WTC11 (cell line): ENCODE measurements around the gene PRKCB. TPM values are rescaled to one million over a fixed set of nuclear protein-coding genes. Genes with fewer than 3 reads are reported as not detected.
A peak's percentile ranks its signal among the peaks of the same experiment; 100 is the strongest.

ENCODE experiments used
- CBFB ChIP-seq: sonication (generic); formaldehyde crosslinking; IDR thresholded peaks from 2 replicates; pipeline ENCODE4 v1.8.1; 2022; ENCODE audit warnings: mild to moderate bottlenecking, low read depth, missing genetic modification reagents
- CREM ChIP-seq: sonication (generic); formaldehyde crosslinking; IDR thresholded peaks from 2 replicates; pipeline ENCODE4 v1.8.1; 2022; ENCODE audit warnings: mild to moderate bottlenecking, missing genetic modification reagents, moderate library complexity
- FOXJ3 ChIP-seq: sonication (generic); formaldehyde crosslinking; IDR thresholded peaks from 2 replicates; pipeline ENCODE4 v1.9.0; 2021; ENCODE audit warnings: missing genetic modification reagents, mild to moderate bottlenecking, borderline replicate concordance
- FOXP1 ChIP-seq: sonication (generic); formaldehyde crosslinking; IDR thresholded peaks from 2 replicates; pipeline ENCODE4 v1.8.0; 2022; ENCODE audit warnings: missing genetic modification reagents, mild to moderate bottlenecking, moderate library complexity, borderline replicate concordance
- GABPB1 ChIP-seq: sonication (generic); formaldehyde crosslinking; IDR thresholded peaks from 2 replicates; pipeline ENCODE4 v1.8.1; 2023; ENCODE audit warnings: mild to moderate bottlenecking, missing genetic modification reagents
- TCF7 ChIP-seq: sonication (generic); formaldehyde crosslinking; IDR thresholded peaks from 2 replicates; pipeline ENCODE4 v1.8.0; 2022; ENCODE audit warnings: mild to moderate bottlenecking, low read depth, missing genetic modification reagents, moderate library complexity
- TEAD4 ChIP-seq: sonication (generic); formaldehyde crosslinking; IDR thresholded peaks from 2 replicates; pipeline ENCODE4 v1.8.0; 2022; ENCODE audit warnings: mild to moderate bottlenecking, missing genetic modification reagents
- total RNA-seq: library from RNA; stranded (reverse); gene quantifications from 3 replicates; pipeline ENCODE4 v1.2.3, GENCODE V29; 2021
- TF ChIP-seq, protein P1 (sequence below): sonication (generic); formaldehyde crosslinking; IDR thresholded peaks from 2 replicates; pipeline ENCODE4 v1.8.1; 2023; ENCODE audit warnings: mild to moderate bottlenecking, missing genetic modification reagents, borderline replicate concordance
- TF ChIP-seq, protein P2 (sequence below): fragments of 250-450 bp; sonication (Bioruptor Pico); IDR thresholded peaks from 2 replicates; pipeline ENCODE4 v1.9.0; 2021; ENCODE audit warnings: mild to moderate bottlenecking
- TF ChIP-seq, protein P3 (sequence below): sonication (generic); formaldehyde crosslinking; IDR thresholded peaks from 2 replicates; pipeline ENCODE4 v1.8.1; 2022; ENCODE audit warnings: mild to moderate bottlenecking, moderate library complexity, missing genetic modification reagents
- TF ChIP-seq, protein P4 (sequence below): sonication (generic); formaldehyde crosslinking; IDR thresholded peaks from 2 replicates; pipeline ENCODE4 v1.8.0; 2022; ENCODE audit warnings: missing genetic modification reagents
- TF ChIP-seq, protein P5 (sequence below): sonication (generic); formaldehyde crosslinking; IDR thresholded peaks from 2 replicates; pipeline ENCODE4 v1.8.1; 2023; ENCODE audit warnings: mild to moderate bottlenecking, missing genetic modification reagents, moderate library complexity
- TF ChIP-seq, protein P6 (sequence below): sonication (generic); formaldehyde crosslinking; IDR thresholded peaks from 2 replicates; pipeline ENCODE4 v1.8.1; 2023; ENCODE audit warnings: mild to moderate bottlenecking, missing genetic modification reagents
- TF ChIP-seq, protein P7 (sequence below): sonication (generic); formaldehyde crosslinking; IDR thresholded peaks from 2 replicates; pipeline ENCODE4 v1.8.0; 2022; ENCODE audit warnings: mild to moderate bottlenecking, missing genetic modification reagents
- TF ChIP-seq, protein P8 (sequence below): sonication (generic); formaldehyde crosslinking; conservative IDR thresholded peaks from 2 replicates; pipeline ENCODE4 v1.8.1; 2023; ENCODE audit warnings: mild to moderate bottlenecking, low read depth, missing genetic modification reagents, moderate library complexity
- TF ChIP-seq, protein P9 (sequence below): sonication (generic); formaldehyde crosslinking; IDR thresholded peaks from 2 replicates; pipeline ENCODE4 v1.8.0; 2022; ENCODE audit warnings: mild to moderate bottlenecking, missing genetic modification reagents

PRKCB gene
- total RNA-seq, 1 experiment from 2014 or later = 6.9 TPM

DNA sequence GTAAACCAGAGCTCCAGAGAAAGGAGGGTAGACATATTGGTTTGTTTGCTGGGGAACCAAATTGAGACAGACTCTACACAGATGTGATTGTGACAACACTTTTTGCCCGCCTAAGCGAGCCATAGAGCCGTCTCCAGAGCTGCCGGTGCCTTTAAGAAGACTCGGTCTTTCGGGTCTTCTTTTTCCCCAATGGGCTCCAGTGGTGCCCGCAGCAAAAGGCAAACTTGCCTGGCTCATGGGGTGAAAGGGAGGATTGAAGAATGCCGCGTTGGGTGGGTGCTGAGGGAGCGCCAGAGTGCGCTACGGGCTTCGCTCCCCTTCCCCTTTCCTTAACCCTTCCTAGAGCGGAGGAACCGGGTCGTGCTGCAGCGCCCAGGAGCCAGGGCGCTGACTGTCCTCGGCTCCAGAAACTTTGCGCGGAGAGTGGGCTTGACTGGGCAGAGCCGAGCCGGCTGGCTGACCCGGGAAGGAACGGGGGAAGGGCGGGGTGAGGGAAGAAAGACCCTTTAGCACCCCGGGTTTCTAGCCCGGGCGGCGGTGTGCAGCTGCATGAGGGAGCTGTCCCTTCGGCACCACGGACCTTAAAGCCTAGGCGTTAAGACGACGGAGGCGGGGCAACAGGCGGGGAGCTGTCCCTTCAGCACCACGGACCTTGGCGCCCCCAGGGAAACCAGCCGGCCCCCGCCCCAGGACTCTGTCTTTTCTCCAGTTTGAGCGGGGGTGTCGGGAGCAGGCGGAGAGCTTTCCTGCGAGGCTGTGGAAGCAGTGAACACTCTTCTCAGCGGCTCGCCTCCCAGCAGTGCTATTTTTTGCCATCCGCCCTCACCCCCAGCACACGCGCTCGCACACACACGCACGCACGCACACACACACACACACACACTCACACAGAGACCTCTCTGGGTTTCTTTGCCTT lies 419.9 kb downstream of the PRKCB start, which contains the start of gene CACNG3 (continued):
- TF ChIP-seq, protein P1, sequence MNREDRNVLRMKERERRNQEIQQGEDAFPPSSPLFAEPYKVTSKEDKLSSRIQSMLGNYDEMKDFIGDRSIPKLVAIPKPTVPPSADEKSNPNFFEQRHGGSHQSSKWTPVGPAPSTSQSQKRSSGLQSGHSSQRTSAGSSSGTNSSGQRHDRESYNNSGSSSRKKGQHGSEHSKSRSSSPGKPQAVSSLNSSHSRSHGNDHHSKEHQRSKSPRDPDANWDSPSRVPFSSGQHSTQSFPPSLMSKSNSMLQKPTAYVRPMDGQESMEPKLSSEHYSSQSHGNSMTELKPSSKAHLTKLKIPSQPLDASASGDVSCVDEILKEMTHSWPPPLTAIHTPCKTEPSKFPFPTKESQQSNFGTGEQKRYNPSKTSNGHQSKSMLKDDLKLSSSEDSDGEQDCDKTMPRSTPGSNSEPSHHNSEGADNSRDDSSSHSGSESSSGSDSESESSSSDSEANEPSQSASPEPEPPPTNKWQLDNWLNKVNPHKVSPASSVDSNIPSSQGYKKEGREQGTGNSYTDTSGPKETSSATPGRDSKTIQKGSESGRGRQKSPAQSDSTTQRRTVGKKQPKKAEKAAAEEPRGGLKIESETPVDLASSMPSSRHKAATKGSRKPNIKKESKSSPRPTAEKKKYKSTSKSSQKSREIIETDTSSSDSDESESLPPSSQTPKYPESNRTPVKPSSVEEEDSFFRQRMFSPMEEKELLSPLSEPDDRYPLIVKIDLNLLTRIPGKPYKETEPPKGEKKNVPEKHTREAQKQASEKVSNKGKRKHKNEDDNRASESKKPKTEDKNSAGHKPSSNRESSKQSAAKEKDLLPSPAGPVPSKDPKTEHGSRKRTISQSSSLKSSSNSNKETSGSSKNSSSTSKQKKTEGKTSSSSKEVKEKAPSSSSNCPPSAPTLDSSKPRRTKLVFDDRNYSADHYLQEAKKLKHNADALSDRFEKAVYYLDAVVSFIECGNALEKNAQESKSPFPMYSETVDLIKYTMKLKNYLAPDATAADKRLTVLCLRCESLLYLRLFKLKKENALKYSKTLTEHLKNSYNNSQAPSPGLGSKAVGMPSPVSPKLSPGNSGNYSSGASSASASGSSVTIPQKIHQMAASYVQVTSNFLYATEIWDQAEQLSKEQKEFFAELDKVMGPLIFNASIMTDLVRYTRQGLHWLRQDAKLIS (CRISPR knock-in tag) = peak; percentile 88; the same call in 1 of the 2 replicates
- TF ChIP-seq, protein P2, sequence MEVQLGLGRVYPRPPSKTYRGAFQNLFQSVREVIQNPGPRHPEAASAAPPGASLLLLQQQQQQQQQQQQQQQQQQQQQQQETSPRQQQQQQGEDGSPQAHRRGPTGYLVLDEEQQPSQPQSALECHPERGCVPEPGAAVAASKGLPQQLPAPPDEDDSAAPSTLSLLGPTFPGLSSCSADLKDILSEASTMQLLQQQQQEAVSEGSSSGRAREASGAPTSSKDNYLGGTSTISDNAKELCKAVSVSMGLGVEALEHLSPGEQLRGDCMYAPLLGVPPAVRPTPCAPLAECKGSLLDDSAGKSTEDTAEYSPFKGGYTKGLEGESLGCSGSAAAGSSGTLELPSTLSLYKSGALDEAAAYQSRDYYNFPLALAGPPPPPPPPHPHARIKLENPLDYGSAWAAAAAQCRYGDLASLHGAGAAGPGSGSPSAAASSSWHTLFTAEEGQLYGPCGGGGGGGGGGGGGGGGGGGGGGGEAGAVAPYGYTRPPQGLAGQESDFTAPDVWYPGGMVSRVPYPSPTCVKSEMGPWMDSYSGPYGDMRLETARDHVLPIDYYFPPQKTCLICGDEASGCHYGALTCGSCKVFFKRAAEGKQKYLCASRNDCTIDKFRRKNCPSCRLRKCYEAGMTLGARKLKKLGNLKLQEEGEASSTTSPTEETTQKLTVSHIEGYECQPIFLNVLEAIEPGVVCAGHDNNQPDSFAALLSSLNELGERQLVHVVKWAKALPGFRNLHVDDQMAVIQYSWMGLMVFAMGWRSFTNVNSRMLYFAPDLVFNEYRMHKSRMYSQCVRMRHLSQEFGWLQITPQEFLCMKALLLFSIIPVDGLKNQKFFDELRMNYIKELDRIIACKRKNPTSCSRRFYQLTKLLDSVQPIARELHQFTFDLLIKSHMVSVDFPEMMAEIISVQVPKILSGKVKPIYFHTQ (CRISPR knock-in tag) = no peak
- TF ChIP-seq FOXP1 (CRISPR knock-in tag) (peak; percentile 97), CREM (0 out of 2 replicates have a peak, but pooled peaks have one; percentile 25), TEAD4 (CRISPR knock-in tag) (peak; percentile 84; the same call in 1 of the 2 replicates), TCF7 (CRISPR knock-in tag) (peak; percentile 93), GABPB1 (no peak), CBFB (CRISPR knock-in tag) (peak; percentile 82; the same call in 1 of the 2 replicates), FOXJ3 (no peak)
- TF ChIP-seq, protein P3, sequence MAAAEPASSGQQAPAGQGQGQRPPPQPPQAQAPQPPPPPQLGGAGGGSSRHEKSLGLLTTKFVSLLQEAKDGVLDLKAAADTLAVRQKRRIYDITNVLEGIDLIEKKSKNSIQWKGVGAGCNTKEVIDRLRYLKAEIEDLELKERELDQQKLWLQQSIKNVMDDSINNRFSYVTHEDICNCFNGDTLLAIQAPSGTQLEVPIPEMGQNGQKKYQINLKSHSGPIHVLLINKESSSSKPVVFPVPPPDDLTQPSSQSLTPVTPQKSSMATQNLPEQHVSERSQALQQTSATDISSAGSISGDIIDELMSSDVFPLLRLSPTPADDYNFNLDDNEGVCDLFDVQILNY (CRISPR knock-in tag) = no peak; the same call in 1 of the 2 replicates
- TF ChIP-seq, protein P4, sequence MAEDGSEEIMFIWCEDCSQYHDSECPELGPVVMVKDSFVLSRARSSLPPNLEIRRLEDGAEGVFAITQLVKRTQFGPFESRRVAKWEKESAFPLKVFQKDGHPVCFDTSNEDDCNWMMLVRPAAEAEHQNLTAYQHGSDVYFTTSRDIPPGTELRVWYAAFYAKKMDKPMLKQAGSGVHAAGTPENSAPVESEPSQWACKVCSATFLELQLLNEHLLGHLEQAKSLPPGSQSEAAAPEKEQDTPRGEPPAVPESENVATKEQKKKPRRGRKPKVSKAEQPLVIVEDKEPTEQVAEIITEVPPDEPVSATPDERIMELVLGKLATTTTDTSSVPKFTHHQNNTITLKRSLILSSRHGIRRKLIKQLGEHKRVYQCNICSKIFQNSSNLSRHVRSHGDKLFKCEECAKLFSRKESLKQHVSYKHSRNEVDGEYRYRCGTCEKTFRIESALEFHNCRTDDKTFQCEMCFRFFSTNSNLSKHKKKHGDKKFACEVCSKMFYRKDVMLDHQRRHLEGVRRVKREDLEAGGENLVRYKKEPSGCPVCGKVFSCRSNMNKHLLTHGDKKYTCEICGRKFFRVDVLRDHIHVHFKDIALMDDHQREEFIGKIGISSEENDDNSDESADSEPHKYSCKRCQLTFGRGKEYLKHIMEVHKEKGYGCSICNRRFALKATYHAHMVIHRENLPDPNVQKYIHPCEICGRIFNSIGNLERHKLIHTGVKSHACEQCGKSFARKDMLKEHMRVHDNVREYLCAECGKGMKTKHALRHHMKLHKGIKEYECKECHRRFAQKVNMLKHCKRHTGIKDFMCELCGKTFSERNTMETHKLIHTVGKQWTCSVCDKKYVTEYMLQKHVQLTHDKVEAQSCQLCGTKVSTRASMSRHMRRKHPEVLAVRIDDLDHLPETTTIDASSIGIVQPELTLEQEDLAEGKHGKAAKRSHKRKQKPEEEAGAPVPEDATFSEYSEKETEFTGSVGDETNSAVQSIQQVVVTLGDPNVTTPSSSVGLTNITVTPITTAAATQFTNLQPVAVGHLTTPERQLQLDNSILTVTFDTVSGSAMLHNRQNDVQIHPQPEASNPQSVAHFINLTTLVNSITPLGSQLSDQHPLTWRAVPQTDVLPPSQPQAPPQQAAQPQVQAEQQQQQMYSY (CRISPR knock-in tag) = no peak
- TF ChIP-seq, protein P5, sequence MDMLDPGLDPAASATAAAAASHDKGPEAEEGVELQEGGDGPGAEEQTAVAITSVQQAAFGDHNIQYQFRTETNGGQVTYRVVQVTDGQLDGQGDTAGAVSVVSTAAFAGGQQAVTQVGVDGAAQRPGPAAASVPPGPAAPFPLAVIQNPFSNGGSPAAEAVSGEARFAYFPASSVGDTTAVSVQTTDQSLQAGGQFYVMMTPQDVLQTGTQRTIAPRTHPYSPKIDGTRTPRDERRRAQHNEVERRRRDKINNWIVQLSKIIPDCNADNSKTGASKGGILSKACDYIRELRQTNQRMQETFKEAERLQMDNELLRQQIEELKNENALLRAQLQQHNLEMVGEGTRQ (CRISPR knock-in tag) = no peak
- TF ChIP-seq, protein P6, sequence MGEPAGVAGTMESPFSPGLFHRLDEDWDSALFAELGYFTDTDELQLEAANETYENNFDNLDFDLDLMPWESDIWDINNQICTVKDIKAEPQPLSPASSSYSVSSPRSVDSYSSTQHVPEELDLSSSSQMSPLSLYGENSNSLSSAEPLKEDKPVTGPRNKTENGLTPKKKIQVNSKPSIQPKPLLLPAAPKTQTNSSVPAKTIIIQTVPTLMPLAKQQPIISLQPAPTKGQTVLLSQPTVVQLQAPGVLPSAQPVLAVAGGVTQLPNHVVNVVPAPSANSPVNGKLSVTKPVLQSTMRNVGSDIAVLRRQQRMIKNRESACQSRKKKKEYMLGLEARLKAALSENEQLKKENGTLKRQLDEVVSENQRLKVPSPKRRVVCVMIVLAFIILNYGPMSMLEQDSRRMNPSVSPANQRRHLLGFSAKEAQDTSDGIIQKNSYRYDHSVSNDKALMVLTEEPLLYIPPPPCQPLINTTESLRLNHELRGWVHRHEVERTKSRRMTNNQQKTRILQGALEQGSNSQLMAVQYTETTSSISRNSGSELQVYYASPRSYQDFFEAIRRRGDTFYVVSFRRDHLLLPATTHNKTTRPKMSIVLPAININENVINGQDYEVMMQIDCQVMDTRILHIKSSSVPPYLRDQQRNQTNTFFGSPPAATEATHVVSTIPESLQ (CRISPR knock-in tag) = 0 out of 2 replicates have a peak, but pooled peaks have one; percentile 49
- TF ChIP-seq, protein P7, sequence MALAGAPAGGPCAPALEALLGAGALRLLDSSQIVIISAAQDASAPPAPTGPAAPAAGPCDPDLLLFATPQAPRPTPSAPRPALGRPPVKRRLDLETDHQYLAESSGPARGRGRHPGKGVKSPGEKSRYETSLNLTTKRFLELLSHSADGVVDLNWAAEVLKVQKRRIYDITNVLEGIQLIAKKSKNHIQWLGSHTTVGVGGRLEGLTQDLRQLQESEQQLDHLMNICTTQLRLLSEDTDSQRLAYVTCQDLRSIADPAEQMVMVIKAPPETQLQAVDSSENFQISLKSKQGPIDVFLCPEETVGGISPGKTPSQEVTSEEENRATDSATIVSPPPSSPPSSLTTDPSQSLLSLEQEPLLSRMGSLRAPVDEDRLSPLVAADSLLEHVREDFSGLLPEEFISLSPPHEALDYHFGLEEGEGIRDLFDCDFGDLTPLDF (CRISPR knock-in tag) = peak; percentile 85; the same call in 1 of the 2 replicates
- TF ChIP-seq, protein P8, sequence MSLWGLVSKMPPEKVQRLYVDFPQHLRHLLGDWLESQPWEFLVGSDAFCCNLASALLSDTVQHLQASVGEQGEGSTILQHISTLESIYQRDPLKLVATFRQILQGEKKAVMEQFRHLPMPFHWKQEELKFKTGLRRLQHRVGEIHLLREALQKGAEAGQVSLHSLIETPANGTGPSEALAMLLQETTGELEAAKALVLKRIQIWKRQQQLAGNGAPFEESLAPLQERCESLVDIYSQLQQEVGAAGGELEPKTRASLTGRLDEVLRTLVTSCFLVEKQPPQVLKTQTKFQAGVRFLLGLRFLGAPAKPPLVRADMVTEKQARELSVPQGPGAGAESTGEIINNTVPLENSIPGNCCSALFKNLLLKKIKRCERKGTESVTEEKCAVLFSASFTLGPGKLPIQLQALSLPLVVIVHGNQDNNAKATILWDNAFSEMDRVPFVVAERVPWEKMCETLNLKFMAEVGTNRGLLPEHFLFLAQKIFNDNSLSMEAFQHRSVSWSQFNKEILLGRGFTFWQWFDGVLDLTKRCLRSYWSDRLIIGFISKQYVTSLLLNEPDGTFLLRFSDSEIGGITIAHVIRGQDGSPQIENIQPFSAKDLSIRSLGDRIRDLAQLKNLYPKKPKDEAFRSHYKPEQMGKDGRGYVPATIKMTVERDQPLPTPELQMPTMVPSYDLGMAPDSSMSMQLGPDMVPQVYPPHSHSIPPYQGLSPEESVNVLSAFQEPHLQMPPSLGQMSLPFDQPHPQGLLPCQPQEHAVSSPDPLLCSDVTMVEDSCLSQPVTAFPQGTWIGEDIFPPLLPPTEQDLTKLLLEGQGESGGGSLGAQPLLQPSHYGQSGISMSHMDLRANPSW (CRISPR knock-in tag) = 0 out of 2 replicates have a peak, but pooled peaks have one; percentile 86
- TF ChIP-seq, protein P9, sequence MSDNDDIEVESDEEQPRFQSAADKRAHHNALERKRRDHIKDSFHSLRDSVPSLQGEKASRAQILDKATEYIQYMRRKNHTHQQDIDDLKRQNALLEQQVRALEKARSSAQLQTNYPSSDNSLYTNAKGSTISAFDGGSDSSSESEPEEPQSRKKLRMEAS = peak; percentile 71; the same call in 1 of the 2 replicates
